Measurements from ENCODE around the gene UBE2D2.
A peak's percentile ranks its signal among the peaks of the same experiment; 100 is the strongest.

UBE2D2 gene

DNA sequence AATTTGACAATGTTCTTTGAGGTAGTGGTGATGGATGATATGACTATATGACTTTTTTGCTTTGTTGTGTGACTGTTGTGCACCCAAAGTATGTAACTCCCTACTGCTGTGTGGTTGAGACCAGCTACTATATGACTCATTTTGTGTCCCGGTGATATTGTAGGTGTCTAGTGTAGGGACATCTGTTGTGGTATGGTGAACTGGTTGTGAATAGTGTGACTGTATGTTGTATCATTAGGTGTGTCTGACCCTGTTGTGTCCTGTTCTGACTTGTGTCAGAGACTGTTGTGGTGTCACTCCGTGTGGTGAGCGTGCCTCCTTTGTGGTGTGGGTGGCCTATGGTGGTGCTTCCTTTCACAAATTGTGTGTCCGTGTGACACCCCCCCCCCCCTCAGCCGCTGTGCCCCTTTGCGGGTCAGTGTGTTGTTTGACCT is 75.9 kb downstream of the UBE2D2 start:
- no peak for DNase-seq

DNA sequence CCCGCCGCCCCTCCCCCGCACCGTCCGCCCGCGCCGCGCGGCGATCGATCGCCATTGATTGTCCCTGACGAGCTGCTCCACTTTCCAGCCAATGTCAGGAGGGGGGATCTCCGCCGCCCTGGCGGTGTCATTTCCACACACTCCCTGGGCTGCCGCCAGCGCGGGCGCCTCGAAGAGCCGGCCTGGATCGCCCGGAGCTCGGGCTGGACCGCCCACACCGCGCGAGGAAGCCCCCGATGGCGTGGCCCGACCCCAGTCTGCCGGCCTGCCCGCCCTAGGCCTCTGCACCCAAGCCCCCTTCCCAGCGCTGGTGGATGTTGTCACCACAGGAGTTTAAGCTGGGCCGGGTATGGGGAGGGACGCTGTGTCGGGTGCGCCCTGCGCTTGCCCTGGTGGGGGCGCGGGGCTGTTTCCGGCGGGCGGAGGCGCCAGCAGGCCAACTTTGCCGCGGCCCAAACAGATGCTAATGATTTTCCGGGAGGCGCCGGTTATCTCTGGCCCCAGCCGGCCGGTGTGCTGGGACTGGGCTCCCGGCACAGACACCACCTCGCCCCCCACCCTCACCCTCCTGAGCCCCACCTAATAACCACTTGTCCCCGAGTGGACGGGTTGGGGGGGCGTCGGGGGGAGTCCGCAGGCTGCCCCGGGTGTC is 76.4 kb downstream of the UBE2D2 start:
- DNase-seq, result peak; percentile 24

DNA sequence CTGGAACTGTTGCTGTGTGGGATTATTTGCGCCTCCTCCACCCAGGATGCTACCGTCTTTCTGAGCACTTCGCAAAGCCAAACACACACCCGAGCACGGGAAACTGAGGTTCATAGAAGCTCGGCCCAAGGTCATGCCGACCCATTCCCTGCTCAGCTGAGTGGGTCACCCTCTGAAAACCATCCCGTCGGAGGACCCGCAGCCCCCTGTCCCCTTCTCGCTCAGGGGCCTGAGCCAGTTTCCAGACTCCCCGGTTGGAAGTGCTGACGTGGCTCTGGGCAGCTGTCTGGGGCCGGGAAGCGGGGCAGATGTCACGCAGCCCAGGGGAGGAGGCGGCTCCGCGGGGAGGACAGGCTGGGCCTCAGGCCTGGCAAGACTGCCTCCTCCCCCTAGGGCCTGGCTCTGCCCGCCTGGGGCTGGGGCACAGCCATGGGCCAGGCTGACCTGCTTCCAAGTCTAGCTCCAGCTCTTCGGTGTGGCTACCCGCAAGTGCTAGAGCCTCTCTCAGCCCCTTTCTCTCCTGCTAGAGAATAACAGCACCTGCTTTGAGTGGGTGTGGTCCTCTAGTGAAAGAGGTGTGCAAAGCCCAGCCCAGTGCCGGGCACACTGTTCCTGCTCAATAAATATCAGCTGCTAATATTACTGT is 77.1 kb downstream of the UBE2D2 start:
- DNase-seq, result no peak

DNA sequence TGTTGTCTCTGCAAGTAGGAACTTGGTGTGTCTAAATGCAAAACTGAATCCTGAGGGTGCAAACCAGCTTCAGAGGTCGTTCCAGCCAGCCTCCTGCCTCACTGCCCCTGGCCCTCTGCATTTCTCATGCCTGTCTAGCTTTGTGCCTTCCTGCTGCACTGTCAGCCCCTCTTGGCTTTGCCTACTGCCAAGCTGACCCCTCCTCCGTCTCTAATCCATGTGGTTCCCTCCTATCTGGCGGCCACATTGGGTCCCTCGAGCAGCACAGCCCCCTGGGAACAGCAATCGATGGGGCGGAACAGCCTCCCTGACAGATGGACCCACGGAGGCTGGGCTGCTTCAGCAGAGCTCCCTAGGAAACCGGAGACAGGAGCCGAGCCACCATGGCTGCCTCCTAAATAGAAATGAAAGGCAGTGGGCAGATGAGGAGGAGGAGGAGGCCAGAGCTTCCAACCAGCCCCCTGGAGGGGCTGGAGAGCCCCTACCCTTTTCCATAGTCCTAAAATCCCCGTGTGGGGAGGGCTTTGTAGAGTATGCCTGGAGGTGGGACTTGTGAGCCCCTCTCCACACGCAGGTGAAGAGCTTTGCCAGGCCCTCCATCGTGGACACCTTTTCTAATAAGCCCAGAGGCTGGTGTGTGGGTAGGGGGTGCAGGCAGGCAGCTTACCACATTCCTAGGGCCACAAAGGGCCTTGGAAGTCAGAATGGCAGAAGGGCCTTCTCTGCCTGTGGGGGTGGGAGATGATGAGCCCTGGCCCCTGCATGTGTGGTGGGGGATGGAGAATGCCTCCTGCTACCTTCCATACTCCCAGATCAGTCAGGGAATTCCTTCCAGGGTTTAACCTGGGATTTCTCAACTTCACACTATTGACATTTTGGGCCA is 77.8 kb downstream of the UBE2D2 start:
- DNase-seq, result no peak

DNA sequence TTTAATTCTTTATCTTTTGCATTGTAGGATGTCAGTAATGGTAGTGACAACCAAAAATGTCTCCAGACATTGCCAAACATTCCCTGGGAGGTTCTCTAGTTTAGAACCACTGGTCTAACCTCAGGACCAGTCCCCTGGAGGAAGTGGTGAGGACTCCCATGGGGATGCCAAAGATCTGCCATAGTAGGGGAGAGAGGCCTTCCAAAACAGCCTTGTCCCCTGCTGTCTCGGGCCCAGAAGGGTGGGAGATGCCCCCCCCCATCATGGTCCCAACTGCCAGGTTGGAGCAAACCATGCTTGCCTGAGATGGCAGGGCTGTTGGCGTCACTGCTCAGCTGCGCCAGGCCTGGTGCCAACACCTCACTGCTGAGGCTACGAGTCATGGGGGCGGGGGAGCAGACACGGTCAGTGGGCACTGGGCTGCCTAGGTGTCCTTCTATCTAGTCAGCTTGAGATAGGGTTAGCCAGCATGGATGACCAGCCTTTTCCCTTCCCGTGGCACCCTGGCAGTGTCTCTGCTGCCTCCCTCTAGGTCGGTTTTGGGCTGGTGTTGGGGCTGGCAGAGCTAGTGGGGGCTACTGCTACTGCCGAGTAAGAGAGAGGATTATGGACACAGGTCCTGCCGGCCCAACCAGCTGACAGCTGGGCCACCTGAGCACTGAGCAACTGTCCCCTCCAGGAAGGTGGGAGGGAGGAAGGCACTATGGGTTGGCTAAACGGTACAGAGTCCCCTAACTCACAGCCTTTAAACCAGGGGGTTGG is 78.7 kb downstream of the UBE2D2 start:
- DNase-seq, result no peak

DNA sequence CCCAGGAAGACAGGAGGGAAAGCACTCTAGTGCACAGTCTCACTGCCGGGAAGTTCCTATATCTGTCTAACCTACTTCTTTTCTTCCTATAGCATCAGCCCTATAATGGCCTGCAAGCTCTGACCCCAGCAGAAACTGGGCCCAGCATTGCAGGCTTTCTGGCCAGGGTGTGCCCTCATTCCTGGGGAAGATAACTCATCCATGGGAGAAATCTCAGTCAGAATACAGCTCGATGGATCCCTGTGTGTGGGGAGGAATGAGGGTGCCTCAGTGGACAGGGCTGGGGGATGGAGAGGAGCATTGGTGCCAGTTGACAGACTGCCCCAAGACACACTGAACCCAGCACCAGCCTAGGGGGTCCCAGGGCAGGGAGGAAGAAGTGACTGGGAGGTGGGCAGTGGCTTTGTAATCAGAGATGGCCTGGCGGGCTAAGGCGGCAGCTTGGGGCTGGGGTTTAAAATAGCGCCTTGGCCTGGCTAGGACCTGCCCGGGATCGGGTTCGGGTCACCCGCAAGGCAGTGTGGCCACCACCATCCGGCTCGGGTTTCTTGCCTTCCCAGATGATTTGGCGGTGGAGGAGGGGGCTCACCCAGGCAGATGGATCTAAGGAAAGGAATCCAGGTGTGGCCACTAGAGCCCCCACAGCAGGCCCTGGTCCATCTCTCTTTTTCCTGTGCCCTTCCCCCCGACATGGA is 79.4 kb downstream of the UBE2D2 start:
- no peak for DNase-seq

DNA sequence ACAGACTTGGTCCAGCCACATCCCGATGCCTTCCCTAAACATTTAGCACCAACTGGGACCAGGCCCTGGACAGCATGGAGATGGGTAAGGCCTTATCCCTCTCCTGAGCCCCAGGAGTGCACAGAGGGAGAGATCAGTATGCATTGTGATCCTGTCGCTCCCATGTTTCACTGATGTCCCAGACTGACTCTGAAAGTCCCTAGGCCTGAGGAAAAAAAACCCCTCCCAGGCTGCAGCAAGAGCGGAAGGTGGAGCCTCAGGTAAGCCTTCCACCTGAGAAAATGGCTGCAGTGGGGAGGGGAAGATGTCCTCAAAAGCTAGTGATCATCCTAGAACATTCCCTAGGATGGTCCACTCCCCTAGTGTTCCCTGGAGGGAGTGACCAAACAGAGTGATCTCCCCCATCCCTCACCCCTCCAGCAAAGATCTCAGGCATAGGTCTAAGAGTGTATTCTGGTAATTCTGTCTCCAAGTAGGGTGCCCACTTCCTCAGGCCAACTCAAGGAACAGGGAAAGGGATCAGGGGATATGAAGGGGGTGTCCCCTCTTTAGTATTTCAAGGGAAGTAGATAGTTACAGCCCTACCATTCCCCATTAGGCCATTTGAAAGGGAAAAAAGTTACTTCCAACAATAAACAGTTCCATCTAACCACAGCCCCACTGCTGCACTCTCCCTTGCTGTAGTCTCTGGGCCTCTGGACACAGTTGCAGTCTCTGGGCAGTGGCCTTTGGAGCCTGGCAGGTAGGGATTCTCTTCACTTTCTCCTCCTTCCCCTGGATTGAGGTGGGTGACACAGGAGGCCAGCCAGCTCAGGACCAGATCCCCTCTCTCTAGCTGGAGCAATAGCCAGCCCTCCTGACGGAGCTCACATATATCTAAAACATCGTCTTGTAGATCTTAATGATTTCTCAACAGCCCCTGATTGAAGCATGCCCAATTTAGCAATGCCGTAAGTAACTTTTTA is 80.3 kb downstream of the UBE2D2 start:
- DNase-seq, result no peak

DNA sequence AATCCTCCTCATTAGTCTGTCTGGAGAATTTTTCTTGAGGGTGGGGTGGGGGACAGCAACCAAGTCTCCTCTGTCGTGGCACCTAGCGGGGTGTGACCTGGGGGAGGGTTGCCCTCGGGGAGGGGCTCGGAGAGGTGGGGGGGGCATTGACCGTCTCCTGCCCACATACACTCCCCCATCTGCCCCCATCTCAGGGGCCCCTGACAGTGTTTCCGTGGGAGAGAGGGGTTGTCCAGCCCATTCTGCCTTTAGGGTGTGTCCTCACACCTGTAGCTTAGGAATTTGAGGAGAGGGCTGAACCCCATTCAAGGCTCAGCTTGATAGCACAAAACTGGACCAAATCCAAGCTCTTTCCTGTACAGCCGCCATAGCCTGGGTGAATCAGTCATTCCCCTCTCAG is 81.1 kb downstream of the UBE2D2 start:
- no peak for DNase-seq

DNA sequence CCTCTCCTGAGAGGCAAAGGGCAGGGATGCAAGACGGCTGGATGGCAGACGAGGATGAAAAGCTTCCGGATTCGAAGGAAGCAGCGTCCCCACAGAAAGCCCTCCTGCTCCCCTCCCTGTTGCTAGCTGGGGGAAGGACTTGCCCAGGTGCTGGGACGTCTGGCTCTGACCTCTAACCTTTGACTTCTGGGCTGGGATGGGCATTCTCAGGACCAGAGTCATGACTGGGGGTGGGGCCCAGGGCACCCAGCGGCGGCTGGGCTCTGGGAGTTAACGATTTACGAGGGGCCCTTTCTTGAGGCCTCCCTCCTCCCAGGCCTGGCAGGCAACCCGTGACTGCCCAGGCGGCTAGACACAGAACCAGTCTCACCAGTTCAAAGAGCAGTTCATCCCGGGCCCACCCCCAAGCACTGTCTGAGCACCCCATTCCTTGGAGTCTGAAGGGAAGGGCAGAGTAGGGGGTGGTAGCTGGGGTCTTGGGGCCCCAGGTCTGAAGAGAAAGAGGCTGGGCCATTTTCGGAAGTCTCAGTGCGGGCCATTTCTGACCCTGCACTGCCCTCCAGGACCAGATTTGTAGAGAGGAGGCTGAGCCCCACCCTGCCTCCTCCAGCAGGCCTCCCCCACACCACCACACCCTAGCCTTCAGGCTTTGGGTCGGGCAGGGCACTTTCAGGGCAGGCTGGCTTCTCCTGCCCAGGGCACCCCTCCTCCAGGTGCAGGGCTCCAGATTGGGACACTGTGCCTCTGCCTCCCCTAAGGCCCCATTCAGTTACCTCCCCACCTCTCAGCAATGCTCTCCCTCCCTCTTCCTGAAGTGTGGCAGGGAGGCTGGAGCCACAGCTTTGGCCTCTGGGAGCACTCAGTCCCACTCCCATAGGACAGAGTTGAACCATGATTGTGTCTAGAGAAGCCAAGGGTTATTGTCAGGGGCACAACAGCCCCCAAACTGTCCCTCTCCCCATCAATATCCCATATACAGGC is 82.0 kb downstream of the UBE2D2 start:
- no peak for DNase-seq

DNA sequence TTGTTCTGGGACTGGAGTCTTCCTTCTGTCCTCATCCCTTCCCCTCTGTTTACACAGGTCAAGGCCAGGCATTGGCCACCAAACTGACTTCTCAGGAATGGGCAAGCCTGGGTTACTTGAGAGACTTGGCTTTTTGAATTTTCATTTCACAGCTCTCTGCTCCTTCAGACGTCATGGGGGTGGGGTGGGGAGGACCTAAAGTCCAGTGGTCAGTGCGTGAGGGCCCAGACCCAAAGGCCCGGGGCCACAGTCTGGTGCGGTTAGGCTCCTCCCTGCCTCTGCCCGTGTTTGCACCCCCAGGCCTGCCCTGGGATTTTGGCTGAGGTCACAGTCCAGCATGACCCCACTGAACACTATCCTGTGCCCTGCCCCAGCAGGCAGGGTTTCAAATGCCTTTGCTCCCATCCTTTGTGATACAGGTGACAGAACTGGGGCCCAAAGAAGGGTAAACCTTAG is 82.9 kb downstream of the UBE2D2 start:
- DNase-seq, result no peak

DNA sequence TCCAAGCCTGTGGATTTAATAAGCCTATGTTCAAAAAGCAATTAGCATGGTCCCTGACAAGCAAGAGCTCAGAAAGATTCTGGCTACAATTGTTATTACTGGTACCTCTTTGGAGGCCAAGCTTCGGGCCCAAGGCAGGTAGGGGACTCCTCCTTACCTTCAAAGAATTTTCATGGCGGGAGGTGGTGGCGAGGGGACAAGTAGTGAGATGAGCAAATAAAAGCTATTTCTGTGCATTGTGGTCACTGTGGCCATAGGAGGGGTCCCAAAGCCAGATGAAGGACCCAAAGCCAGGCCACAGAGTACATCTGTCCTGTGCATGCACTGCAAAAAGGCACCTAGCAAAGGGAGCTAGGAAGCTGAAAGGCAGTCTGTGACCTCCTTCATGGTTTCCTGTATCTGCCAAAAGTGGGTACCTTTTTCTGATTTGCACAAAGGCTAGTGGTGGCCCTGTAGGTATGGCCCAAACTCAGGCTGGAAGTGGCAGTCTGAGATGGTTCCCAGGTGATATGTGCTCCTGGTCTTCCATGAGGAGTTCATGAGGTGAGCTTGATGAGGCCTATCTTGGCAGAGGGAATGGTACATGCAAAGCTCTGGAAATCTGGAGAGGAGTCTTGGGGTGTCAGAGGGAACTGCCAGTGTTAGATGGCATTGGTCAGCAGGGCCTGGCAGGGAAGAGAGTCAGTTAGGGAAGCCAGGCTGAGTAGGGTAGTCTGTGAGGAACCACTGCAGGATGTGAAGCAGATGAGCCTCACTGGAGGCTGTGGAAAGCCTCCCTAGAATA is 83.7 kb downstream of the UBE2D2 start:
- no peak for DNase-seq

DNA sequence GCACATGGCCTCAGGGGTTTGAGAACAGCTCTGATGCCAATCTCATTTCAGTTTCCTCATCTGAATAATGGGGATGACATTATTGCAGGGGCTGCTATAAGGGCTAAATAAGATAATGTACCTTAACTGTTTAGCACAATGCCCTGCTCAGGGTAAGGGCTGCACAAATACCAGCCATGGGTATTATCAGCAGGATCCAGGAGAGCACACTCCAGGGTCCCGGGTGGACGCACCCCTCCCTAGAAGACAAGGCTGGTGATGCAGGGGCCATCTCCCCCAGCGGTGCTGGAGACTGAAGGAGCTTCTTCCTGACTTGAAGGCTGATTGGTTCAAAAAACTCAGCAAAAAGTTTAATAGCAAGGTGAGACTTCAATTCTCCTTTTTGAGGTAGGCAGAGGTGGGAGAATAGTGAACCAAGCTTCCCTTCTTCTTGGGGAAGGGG is 84.3 kb downstream of the UBE2D2 start:
- DNase-seq, result no peak

DNA sequence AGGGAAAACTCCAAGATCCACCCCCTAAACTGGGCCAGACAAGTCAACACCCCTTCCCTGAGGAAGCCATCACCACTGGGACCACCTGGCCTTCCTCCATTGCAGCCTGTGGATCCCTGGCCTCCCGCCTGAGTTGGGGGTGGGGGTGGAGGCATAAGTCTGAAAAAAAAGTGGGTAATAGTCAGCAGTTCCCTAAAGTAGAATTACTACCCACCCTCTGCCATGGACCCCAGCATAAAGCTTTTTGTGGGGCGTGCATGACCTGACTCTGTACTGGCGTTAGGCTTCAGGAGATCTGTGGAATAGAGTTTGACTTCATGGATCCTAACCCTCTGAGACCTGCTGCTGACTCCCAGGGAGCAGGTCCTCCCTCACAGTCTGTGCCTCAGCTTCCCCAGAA is 85.0 kb downstream of the UBE2D2 start:
- DNase-seq, result no peak

DNA sequence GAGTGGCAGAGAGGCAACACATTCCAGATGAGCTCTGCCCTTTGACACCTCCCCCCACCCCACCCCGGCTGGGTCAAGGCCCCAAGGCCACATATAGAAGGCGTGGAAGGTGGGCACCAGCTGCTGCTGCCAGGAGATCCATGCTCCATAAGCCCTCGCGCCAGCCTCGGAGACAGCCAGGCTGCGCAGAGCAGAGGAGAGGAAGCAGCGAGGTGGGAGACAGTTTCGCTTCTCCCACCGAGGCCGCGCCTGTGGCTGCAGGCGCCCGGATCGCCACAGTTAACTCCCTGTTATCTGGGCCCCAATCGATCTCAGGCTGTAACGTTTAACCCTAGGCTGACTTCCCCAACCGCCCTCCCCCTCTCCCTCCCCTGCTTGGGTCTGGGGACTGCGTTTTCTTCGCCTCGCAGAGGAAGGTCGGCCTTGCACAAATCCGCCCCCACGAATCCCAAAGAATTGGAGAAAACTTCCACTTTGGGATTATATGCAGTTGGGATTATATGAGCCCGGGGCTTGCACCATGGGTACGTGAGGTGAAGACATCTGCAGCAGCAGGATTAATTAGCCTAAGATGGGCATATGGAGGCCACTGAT is 85.9 kb downstream of the UBE2D2 start:
- no peak for DNase-seq

DNA sequence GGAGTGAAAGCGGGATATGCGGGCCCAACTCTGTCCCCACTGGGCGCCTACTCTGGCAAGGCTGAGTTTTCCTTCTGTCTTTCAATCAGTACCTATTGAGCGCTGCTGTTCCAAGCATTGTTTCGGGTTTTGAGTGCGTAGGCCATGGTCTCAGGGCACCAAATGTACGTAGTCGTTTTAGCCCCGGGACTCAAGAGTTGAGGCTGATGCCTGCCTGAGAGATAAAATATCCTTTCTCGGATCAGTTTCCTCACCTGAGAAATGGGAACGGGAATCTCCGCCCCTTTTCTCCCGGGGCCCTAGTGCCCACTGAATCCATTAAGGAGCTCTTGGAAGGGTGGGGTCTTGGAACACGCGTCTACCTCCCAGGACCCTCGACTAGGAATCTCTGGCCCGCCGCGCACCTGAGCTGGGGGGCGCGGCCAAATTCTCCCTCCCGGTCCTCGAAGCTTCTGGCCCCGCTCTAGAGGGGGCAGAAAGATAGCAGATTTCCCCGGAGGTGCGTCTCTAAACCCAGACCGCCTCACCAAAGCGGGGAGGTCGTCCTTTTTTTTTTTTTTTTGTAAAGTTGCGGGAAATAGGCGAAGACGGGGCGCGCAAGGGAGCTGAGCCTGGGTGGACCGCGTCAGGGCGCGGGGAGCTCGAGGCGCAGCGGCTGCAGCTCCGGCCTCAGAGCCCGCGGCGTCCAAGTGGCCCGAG is 86.5 kb downstream of the UBE2D2 start:
- DNase-seq, result peak; percentile 50

DNA sequence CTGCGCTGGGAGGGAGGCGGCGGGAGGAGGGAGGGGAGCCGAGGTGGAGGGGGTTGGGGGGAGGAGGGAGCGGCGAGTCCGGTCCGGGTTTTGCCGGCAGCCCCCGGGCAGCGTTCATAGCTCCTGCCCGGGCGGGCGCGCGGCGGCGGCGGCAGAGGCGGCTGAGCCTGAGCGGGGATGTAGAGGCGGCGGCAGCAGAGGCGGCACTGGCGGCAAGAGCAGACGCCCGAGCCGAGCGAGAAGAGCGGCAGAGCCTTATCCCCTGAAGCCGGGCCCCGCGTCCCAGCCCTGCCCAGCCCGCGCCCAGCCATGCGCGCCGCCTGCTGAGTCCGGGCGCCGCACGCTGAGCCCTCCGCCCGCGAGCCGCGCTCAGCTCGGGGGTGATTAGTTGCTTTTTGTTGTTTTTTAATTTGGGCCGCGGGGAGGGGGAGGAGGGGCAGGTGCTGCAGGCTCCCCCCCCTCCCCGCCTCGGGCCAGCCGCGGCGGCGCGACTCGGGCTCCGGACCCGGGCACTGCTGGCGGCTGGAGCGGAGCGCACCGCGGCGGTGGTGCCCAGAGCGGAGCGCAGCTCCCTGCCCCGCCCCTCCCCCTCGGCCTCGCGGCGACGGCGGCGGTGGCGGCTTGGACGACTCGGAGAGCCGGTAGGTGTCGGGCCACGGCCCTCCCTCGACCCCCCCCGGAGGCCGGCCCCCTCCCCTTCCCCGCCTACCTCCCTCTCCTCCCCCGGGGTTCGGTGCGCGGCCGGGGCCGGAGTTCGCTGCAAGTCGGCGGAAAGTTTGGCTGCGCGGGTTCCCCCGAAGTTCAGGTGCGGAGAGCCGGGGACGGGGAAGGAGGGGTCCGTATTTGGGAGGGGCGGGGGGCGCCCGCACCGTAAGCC is 87.3 kb downstream of the UBE2D2 start, which contains the start of gene CXXC5:
Gene CXXC5, plus strand, starts transcription at position 145 of the 877 bp plus-strand sequence. CDS start 32,175 bp downstream, outside the sequence.
- peak; percentile 55 for DNase-seq

Measured in NCI-H2227 treated with DMSO at 0.1 percent for 48 hours (cell line).